HCT116 (cell line): ENCODE data around the gene NDUFAF7. TPM values are rescaled to one million over a fixed set of nuclear protein-coding genes. Genes with fewer than 3 reads are reported as not detected.

Experiments
- ATAC-seq: fragments of 200-7000 bp; cut with Tn5 transposase; 2 replicates; pipeline ENCODE4 v1.9.1; 2020; ENCODE audit warnings: mild to moderate bottlenecking, moderate library complexity
- BruUV-seq: library from RNA; stranded (reverse); fragments of 400-500 nt; replicated peaks from 2 replicates; lab custom pipeline; 2021; lab: Mats Ljungman, UMichigan
- CTCF ChIA-PET: fragments of 300-600 bp; sonication (Branson Sonifier 250); formaldehyde crosslinking; loops from one replicate; lab custom pipeline; 2021; ENCODE audit warnings: antibody characterized with exemption; lab: Charles Lee
- POLR2A ChIA-PET: fragments of 300-600, 350-600 bp; sonication (Branson Sonifier 250); formaldehyde crosslinking; loops from one replicate; lab custom pipeline; 2021; ENCODE audit warnings: antibody characterized with exemption; lab: Charles Lee
- RAD21 ChIA-PET, 2 experiments: fragments of 300-600 bp; sonication (Branson Sonifier 250); formaldehyde crosslinking; loops; one replicate each; lab custom pipeline; 2023; ENCODE audit warnings: low total read pairs in 2 of 2; ENCODE audit not compliant: uncharacterized antibody in 2 of 2, unreplicated experiment in 2 of 2, low non-redundant PET in 1 of 2; lab: Charles Lee
- DNase-seq: peaks from one replicate; pipeline ENCODE4 v3.0.0-alpha.2; 2010; ENCODE audit warnings: low read depth, low spot score
- H2AFZ ChIP-seq: fragments of 200-600 bp; shearing (Covaris generic), sonication (generic); 2 replicates; pipeline ENCODE4 v1.6.1; 2017; ENCODE audit warnings: low read depth, mixed run types, mixed read lengths, antibody characterized with exemption, low read length; ENCODE audit not compliant: poor library complexity, severe bottlenecking
- H3K27ac ChIP-seq: 2 replicates; pipeline ENCODE4 v1.5.1; 2012; ENCODE audit warnings: low read depth, low read length
- H3K27me3 ChIP-seq: fragments of 200-600 bp; sonication (generic); 2 replicates; pipeline ENCODE4 v1.6.1; 2016; ENCODE audit warnings: mixed run types, low read length, mixed read lengths; ENCODE audit not compliant: insufficient read depth
- H3K36me3 ChIP-seq, 2 experiments: fragments of 200-500 bp in 1 of 2; fragments of 200-600 bp in 1 of 2; sonication (Bioruptor generic) in 1 of 2; sonication (generic) in 1 of 2; 2 replicates each; pipeline versions ENCODE4 v1.5.1 to v1.6.1; 2014 to 2016; ENCODE audit warnings: low read length in 2 of 2, inconsistent platforms in 1 of 2, mixed read lengths in 1 of 2, mixed run types in 1 of 2; ENCODE audit not compliant: insufficient read depth in 2 of 2, control insufficient read depth in 1 of 2
- H3K4me1 ChIP-seq, 2 experiments: fragments of 200-600 bp in 1 of 2; sonication (generic) in 1 of 2; 2 replicates each; pipeline versions ENCODE4 v1.5.1 to v1.6.1; 2012 to 2017; ENCODE audit warnings: low read length in 2 of 2, inconsistent platforms in 1 of 2, mild to moderate bottlenecking in 1 of 2, mixed read lengths in 1 of 2, mixed run types in 1 of 2, moderate library complexity in 1 of 2; ENCODE audit not compliant: insufficient read depth in 2 of 2, control insufficient read depth in 1 of 2
- H3K4me2 ChIP-seq: fragments of 200-600 bp; sonication (generic); 2 replicates; pipeline ENCODE4 v1.6.1; 2017; ENCODE audit warnings: mixed run types, low read length, mixed read lengths
- H3K4me3 ChIP-seq, 2 experiments: fragments of 200-600 bp in 1 of 2; sonication (generic) in 1 of 2; replicated peaks in 1 of 2; 2 replicates each; pipeline ENCODE4 v1.5.1; 2011 to 2016; ENCODE audit warnings: low read length in 2 of 2, control low read depth in 1 of 2, low read depth in 1 of 2, mild to moderate bottlenecking in 1 of 2, mixed read lengths in 1 of 2, mixed run types in 1 of 2
- H3K79me2 ChIP-seq: fragments of 200-600 bp; sonication (generic); 2 replicates; pipeline ENCODE4 v1.6.1; 2017; ENCODE audit warnings: mild to moderate bottlenecking, mixed run types, low read length, moderate library complexity, mixed read lengths; ENCODE audit not compliant: insufficient read depth
- H3K9ac ChIP-seq: fragments of 200-600 bp; sonication (generic); 2 replicates; pipeline ENCODE4 v1.6.1; 2016; ENCODE audit warnings: low read length, mixed read lengths
- H3K9me2 ChIP-seq: fragments of 200-600 bp; sonication (generic), shearing (Covaris generic); 2 replicates; pipeline ENCODE4 v1.6.1; 2017; ENCODE audit warnings: mixed run types, mild to moderate bottlenecking, moderate library complexity; ENCODE audit not compliant: insufficient read depth
- H3K9me3 ChIP-seq, 2 experiments: fragments of 200-500 bp in 1 of 2; fragments of 200-600 bp in 1 of 2; sonication (Bioruptor generic) in 1 of 2; sonication (generic) in 1 of 2; 2 replicates each; pipeline ENCODE4 v1.6.1; 2014 to 2017; ENCODE audit warnings: low read length in 2 of 2, mixed read lengths in 2 of 2, inconsistent platforms in 1 of 2, low read depth in 1 of 2, mild to moderate bottlenecking in 1 of 2, mixed run types in 1 of 2, moderate library complexity in 1 of 2; ENCODE audit not compliant: control insufficient read depth in 1 of 2, insufficient read depth in 1 of 2
- H4K20me1 ChIP-seq: fragments of 200-600 bp; sonication (generic), shearing (Covaris generic); 2 replicates; pipeline ENCODE4 v1.6.1; 2017; ENCODE audit warnings: mixed run types, mild to moderate bottlenecking, moderate library complexity; ENCODE audit not compliant: insufficient read depth
- CBX3 ChIP-seq: IDR thresholded peaks from 2 replicates; pipeline ENCODE4 v1.6.1; 2012; ENCODE audit warnings: low read depth
- CEBPB ChIP-seq: IDR thresholded peaks from 2 replicates; pipeline ENCODE4 v1.6.1; 2012; ENCODE audit warnings: low read depth
- EGR1 ChIP-seq: IDR thresholded peaks from 2 replicates; pipeline ENCODE4 v1.6.1; 2012; ENCODE audit warnings: low read depth
- EZH2 ChIP-seq: fragments of 200-600 bp; sonication (generic); IDR thresholded peaks from 2 replicates; pipeline ENCODE4 v1.6.1; 2017; ENCODE audit warnings: antibody characterized with exemption, mixed run types
- EZH2phosphoT487 ChIP-seq: fragments of 200-600 bp; IDR thresholded peaks from 2 replicates; pipeline ENCODE4 v1.6.1; 2018; ENCODE audit warnings: antibody characterized with exemption, borderline replicate concordance
- FOSL1 ChIP-seq: IDR thresholded peaks from 2 replicates; pipeline ENCODE4 v1.6.1; 2012; ENCODE audit warnings: low read depth
- JUND ChIP-seq: IDR thresholded peaks from 2 replicates; pipeline ENCODE4 v1.6.1; 2012
- POLR2A ChIP-seq: IDR thresholded peaks from 2 replicates; pipeline ENCODE4 v1.7.0; 2011; ENCODE audit warnings: borderline replicate concordance; ENCODE audit not compliant: insufficient read depth, insufficient read length; ENCODE audit errors: extremely low read depth
- POLR2AphosphoS5 ChIP-seq: IDR thresholded peaks from 2 replicates; pipeline ENCODE4 v1.6.1; 2011; ENCODE audit warnings: mild to moderate bottlenecking, low read depth, low read length, moderate library complexity
- TCF7L2 ChIP-seq: IDR thresholded peaks from 2 replicates; pipeline ENCODE4 v1.7.0; 2011; ENCODE audit warnings: borderline replicate concordance, inconsistent platforms; ENCODE audit not compliant: insufficient read depth, insufficient read length; ENCODE audit errors: extremely low read depth
- YY1 ChIP-seq: IDR thresholded peaks from 2 replicates; pipeline ENCODE4 v1.6.1; 2011; ENCODE audit warnings: low read length, low read depth, moderate library complexity, mild to moderate bottlenecking; ENCODE audit not compliant: insufficient replicate concordance; ENCODE audit errors: extremely low read depth
- ZFX ChIP-seq: fragments of 450-650 bp; IDR thresholded peaks from 2 replicates; pipeline ENCODE4 v1.6.1; 2017
- ZNF274 ChIP-seq: fragments of 200-500 bp; sonication (Bioruptor generic); IDR thresholded peaks from 2 replicates; pipeline ENCODE4 v1.6.1; 2014; ENCODE audit warnings: mild to moderate bottlenecking, low read depth, low read length, inconsistent platforms
- intact Hi-C: fragments of 100-400 bp; cut with micrococcal nuclease; formaldehyde crosslinking; loops from 2 replicates; pipeline ENCODE4 v1.10.0; 2022
- total RNA-seq: library from RNA; stranded (reverse); gene quantifications from one replicate; pipeline ENCODE4 v1.2.1, GENCODE V29; 2021; ENCODE audit not compliant: unreplicated experiment
- TF ChIP-seq, protein P1 (sequence below): IDR thresholded peaks from 2 replicates; pipeline ENCODE4 v1.6.1; 2012
- TF ChIP-seq, protein P2 (sequence below): IDR thresholded peaks from 2 replicates; pipeline ENCODE4 v1.6.1; 2012
- TF ChIP-seq, protein P3 (sequence below): IDR thresholded peaks from 2 replicates; pipeline ENCODE4 v1.6.1; 2011; ENCODE audit warnings: mild to moderate bottlenecking, low read length, moderate library complexity; ENCODE audit not compliant: insufficient replicate concordance; ENCODE audit errors: extremely low read depth

NDUFAF7 gene
- total RNA-seq, 1 experiment from 2014 or later: 21.6 TPM

DNA sequence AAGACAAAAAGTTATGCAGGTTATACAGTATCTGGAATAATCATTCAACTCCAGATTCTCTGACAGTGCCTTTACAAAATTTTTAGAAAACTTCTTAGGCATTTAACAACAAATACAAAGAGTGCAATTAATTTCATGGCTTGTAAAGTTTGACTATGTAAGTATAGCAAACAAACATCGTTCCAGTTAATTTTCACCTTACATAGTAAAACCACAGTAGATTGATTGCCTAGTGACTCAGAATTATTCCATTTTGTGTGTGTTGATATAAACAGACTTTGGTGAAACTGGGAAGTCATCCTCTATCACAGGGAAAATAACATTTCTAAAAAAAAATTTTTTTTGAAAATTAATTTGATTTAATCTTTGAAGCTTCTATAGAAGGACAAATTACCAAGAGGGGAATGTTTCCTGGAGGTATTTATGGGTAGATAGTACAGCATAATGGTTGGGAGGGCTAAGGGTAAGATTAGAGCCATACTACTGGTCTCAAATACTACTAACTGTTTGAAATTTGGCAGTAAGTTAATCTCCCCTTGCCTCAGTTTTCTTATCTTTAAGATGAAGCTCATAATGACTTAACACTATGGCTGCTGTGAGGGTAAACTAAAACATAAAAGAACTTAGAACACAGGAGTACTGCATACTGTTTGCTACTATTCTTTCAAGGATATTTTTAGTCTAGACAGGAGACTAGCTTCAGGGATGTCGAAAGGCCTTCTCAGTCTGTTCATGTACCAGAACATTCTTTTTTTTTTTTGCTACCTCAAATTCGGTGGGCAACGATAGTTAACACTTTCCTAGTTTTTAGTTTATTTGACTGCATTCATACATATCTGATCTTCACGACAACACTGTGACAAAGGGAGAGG lies 19.6 kb downstream of the NDUFAF7 start (continued):
- TF ChIP-seq TCF7L2 (no peak), POLR2A (no peak), ZNF274 (no peak), CBX3 (no peak), EGR1 (no peak), ZFX (no peak), FOSL1 (no peak), EZH2phosphoT487 (no peak)
- TF ChIP-seq, protein P1, sequence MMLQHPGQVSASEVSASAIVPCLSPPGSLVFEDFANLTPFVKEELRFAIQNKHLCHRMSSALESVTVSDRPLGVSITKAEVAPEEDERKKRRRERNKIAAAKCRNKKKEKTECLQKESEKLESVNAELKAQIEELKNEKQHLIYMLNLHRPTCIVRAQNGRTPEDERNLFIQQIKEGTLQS: no peak
- TF ChIP-seq, protein P2, sequence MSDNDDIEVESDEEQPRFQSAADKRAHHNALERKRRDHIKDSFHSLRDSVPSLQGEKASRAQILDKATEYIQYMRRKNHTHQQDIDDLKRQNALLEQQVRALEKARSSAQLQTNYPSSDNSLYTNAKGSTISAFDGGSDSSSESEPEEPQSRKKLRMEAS: no peak

DNA sequence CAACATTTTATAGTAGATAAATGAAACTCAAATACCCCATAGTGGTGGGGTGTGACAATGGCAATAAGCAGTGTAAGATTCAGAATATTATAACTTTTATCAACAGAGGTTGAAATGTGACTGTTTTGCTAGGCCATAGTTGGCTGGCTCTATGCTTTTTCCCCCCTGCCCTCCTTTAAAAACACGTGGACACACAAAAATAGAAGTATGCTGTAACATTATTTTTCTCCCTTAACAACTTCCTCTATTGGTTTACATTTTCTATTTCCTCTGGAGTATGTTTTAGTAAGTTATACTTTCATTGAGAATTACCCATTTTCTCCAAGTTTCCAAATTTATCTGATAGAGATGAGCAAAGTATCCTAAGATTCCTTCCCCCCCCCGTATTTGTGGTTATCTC lies 31.1 kb downstream of the NDUFAF7 start:
- DNase-seq: no peak
- no peak overlapping the region for H3K4me2 ChIP-seq
- no peaks in the 10 kb centered on the region for H4K20me1 ChIP-seq
- H2AFZ ChIP-seq: no peak overlapping the region
- H3K9me2 ChIP-seq: no peaks in the 10 kb centered on the region
- CTCF ChIA-PET: no interaction called here
- no peak overlapping the region for H3K4me3 ChIP-seq
- H3K27ac ChIP-seq: no peak overlapping the region
- no peaks in the 10 kb centered on the region for H3K79me2 ChIP-seq
- no peak overlapping the region for H3K9ac ChIP-seq
- no TSS peak for BruUV-seq
- POLR2A ChIA-PET: no interaction called here
- no peaks in the 10 kb centered on the region for H3K36me3 ChIP-seq
- TF ChIP-seq EGR1 (no peak), TCF7L2 (no peak), CBX3 (no peak), JUND (no peak), POLR2AphosphoS5 (no peak), CEBPB (no peak), EZH2 (no peak), POLR2A (no peak), YY1 (no peak)
- TF ChIP-seq, protein P1: no peak
- TF ChIP-seq, protein P3, sequence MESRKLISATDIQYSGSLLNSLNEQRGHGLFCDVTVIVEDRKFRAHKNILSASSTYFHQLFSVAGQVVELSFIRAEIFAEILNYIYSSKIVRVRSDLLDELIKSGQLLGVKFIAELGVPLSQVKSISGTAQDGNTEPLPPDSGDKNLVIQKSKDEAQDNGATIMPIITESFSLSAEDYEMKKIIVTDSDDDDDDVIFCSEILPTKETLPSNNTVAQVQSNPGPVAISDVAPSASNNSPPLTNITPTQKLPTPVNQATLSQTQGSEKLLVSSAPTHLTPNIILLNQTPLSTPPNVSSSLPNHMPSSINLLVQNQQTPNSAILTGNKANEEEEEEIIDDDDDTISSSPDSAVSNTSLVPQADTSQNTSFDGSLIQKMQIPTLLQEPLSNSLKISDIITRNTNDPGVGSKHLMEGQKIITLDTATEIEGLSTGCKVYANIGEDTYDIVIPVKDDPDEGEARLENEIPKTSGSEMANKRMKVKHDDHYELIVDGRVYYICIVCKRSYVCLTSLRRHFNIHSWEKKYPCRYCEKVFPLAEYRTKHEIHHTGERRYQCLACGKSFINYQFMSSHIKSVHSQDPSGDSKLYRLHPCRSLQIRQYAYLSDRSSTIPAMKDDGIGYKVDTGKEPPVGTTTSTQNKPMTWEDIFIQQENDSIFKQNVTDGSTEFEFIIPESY: no peak
- TF ChIP-seq, protein P2: no peak
- intact Hi-C loops: no loop called here
- no peaks in the 10 kb centered on the region for H3K4me1 ChIP-seq
- RAD21 ChIA-PET: no interaction called here
- H3K27me3 ChIP-seq: no peaks in the 10 kb centered on the region
- no peaks in the 10 kb centered on the region for H3K9me3 ChIP-seq
- no peak for ATAC-seq
